HUES48 (cell line): Measurements from ENCODE around the gene LIN7B.
"Not testable (repeated sequence)": the region's sequence is repeated elsewhere in the genome, so short reads cannot be mapped to it uniquely, and the experiment has no call there.

Experiments
- H3K27ac ChIP-seq: one replicate; pipeline ENCODE4 v1.7.0; 2013; ENCODE audit warnings: low read depth, low read length, inconsistent platforms
- H3K27me3 ChIP-seq: 2 replicates; pipeline ENCODE4 v1.6.1; 2013; ENCODE audit warnings: mild to moderate bottlenecking, low read length; ENCODE audit not compliant: control insufficient read depth, insufficient read depth
- H3K36me3 ChIP-seq: 2 replicates; pipeline ENCODE4 v1.6.1; 2013; ENCODE audit warnings: low read length; ENCODE audit not compliant: control insufficient read depth, insufficient read depth
- H3K4me1 ChIP-seq: 2 replicates; pipeline ENCODE4 v1.6.1; 2013; ENCODE audit warnings: mild to moderate bottlenecking, low read length; ENCODE audit not compliant: control insufficient read depth, insufficient read depth
- H3K4me3 ChIP-seq: 2 replicates; pipeline ENCODE4 v1.5.1; 2013; ENCODE audit warnings: mild to moderate bottlenecking, low read depth, low read length
- H3K9ac ChIP-seq: 2 replicates; pipeline ENCODE4 v1.6.1; 2013; ENCODE audit warnings: mild to moderate bottlenecking, low read depth, low read length, moderate library complexity
- H3K9me3 ChIP-seq: 2 replicates; pipeline ENCODE4 v1.6.1; 2013; ENCODE audit warnings: low read length; ENCODE audit not compliant: control insufficient read depth, insufficient read depth

The LIN7B gene

DNA sequence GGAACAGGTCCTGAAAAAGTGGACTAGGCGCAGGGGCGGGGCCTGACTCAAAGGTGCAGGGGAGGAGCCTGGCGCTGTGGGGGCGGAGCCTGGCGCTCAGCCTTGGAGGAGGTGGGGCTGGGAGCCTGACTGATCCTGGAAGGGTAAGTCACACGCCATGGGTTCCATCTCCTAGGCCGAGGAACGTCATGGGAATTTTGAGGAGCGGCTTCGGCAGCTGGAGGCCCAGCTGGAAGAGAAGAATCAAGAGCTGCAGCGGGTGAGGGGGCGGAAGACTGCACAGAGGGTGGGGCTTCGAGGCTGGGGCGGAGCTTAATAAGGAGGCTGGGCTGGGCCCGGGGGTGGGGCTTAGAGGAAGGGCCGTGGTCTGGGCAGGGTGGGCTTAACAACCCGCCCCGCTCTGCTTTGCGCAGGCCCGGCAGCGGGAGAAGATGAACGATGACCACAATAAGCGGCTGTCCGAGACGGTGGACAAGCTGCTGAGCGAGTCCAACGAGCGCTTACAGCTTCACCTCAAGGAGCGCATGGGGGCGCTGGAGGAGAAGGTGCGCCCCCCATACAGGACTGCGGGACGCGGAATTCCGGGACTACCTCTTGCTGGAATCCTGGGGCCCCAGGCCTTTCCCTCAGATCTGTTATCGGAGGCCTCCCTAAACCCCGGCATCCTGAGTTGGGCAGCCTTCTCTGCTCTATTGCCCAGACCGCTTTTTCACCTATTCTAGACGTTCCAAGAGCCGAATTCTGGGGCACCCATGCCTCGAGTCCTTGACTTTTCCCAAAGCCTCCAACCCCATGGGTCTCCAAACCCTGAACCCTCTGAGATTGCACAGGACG lies 19.7 kb downstream of the LIN7B start:
- Histone ChIP-seq H3K4me3 (peak overlapping the region; percentile 44), H3K4me1 (peaks cover 5% of the 10 kb centered on the region; the same call in 1 of the 2 replicates), H3K9me3 (no peaks in the 10 kb centered on the region), H3K27ac (no peak overlapping the region), H3K36me3 (peaks cover 18% of the 10 kb centered on the region), H3K27me3 (no peaks in the 10 kb centered on the region), H3K9ac (no peak overlapping the region)

GRCh38 chr19:49135686-49136085 lies 21.5 kb downstream of the LIN7B start:
- peaks cover 9% of the 10 kb centered on the region for H3K4me1 ChIP-seq

DNA sequence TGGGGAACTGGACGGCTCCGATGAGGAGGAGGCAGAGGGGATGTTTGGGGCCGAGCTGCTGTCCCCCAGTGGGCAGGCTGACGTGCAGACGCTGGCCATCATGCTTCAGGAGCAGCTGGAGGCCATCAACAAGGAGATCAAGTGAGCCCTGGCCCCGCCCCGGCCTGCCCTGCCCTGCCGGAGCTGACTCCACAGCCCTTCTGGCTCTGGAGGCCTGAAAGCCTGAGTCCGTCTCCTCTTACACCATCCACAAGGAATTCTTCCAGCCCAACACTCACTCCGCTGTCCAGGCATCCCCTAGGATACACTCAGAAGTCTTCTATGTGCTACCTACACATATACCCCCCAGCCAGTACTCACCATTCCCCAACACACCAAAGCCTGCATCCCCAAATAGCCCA lies 22.6 kb downstream of the LIN7B start:
- H3K36me3 ChIP-seq = peaks cover 18% of the 10 kb centered on the region
- no peak overlapping the region for H3K4me3 ChIP-seq
- H3K9ac ChIP-seq = no peak overlapping the region
- H3K9me3 ChIP-seq = no peaks in the 10 kb centered on the region
- no peaks in the 10 kb centered on the region for H3K27me3 ChIP-seq
- peaks cover 9% of the 10 kb centered on the region for H3K4me1 ChIP-seq
- no peak overlapping the region for H3K27ac ChIP-seq

More at GRCh38 chr19:49135686-49136085, 21.5 kb downstream of the LIN7B start:
- Histone ChIP-seq H3K4me3 (no peak overlapping the region), H3K27me3 (no peaks in the 10 kb centered on the region), H3K27ac (no peak overlapping the region), H3K9me3 (no peaks in the 10 kb centered on the region), H3K9ac (no peak overlapping the region), H3K36me3 (peaks cover 18% of the 10 kb centered on the region)

- no peak overlapping the region for H3K27ac ChIP-seq
- no peak overlapping the region for H3K9ac ChIP-seq
- H3K4me1 ChIP-seq = peaks cover 6% of the 10 kb centered on the region
- no peaks in the 10 kb centered on the region for H3K9me3 ChIP-seq
- no peak overlapping the region for H3K4me3 ChIP-seq
- H3K36me3 ChIP-seq = peaks cover 7% of the 10 kb centered on the region
- H3K27me3 ChIP-seq = no peaks in the 10 kb centered on the region
Observed at GRCh38 chr19:49140951-49141350, 26.8 kb downstream of the LIN7B start.

DNA sequence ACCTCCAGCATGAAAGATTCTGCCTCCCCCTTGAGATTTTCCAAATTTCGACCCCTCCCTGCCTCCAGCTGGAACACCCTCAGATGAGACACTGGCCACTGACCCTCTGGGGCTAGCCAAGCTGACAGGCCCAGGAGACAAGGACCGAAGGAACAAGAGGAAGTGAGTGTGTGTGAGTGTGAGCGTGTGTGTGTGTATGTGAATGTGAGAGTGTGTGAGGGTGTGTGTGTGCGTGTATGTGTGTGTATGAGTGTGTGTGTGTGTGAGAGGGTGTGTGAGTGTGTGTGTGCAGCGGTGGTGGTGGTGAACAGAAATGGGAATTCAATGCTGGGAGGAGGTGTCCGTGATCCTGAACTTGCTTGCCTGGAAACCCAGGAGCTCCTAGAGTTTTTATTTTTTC lies 27.2 kb downstream of the LIN7B start:
- peaks cover 6% of the 10 kb centered on the region for H3K4me1 ChIP-seq
- H3K27me3 ChIP-seq = no peaks in the 10 kb centered on the region
- H3K27ac ChIP-seq = no peak overlapping the region
- H3K9me3 ChIP-seq = no peaks in the 10 kb centered on the region
- H3K36me3 ChIP-seq = peaks cover 6% of the 10 kb centered on the region
- no peak overlapping the region for H3K4me3 ChIP-seq
- no peak overlapping the region for H3K9ac ChIP-seq

DNA sequence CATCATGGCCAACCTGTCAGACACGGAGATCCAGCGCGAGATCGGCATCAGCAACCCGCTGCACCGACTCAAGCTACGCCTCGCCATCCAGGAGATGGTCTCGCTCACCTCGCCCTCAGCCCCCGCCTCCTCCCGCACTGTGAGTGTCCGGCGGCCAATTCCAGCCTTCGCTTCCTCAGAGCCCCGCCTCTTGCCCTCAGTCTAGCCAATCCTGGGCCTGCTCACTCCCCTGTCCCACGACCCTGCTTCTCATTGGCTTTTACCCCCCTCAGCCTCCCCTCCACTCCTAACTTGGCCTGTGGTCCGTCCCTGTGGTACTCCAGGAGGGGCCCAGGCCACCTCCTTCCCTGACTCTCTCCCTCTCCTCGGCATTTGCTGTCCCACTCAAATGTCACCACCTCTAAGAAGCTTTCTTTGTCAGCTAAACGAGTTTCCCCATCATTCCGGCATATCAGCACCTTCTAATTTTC lies 28.7 kb downstream of the LIN7B start:
- Histone ChIP-seq H3K27me3 (no peaks in the 10 kb centered on the region), H3K4me3 (peak overlapping the region; percentile 73), H3K27ac (no peak overlapping the region), H3K9ac (no peak overlapping the region), H3K4me1 (peaks cover 9% of the 10 kb centered on the region), H3K36me3 (no peaks in the 10 kb centered on the region; the same call in 1 of the 2 replicates), H3K9me3 (no peaks in the 10 kb centered on the region)

- no peaks in the 10 kb centered on the region for H3K27me3 ChIP-seq
- no peaks in the 10 kb centered on the region for H3K9me3 ChIP-seq
- H3K27ac ChIP-seq = peak overlapping the region; percentile 46
- H3K4me3 ChIP-seq = peak overlapping the region; percentile 57
- peaks cover 11% of the 10 kb centered on the region for H3K4me1 ChIP-seq
- no peaks in the 10 kb centered on the region; the same call in 1 of the 2 replicates for H3K36me3 ChIP-seq
- no peak overlapping the region for H3K9ac ChIP-seq
Observed at GRCh38 chr19:49145573-49146407, 31.6 kb downstream of the LIN7B start.

DNA sequence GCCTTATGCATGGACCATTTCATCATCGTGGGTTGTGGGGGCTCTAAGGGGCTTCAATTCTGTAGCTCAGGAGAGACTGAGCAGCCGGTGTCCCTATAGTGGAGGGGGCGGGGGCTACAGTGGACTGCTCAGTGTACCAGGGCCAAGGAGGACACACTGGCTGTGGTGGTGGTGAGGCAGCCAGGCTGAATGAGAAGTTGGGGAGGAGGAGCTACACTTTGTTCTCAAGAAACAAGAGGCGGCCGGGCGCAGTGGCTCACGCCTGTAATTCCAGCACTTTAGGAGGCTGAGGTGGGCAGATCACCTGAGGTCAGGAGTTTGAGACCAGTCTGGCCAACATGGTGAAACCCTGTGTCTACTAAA lies 32.2 kb downstream of the LIN7B start:
- peak overlapping the region; percentile 57 for H3K4me3 ChIP-seq
- H3K4me1 ChIP-seq = peaks cover 15% of the 10 kb centered on the region
- peak overlapping the region; percentile 46 for H3K27ac ChIP-seq
- not testable (repeated sequence) for H3K9ac ChIP-seq, H3K27me3 ChIP-seq, H3K9me3 ChIP-seq, H3K36me3 ChIP-seq

DNA sequence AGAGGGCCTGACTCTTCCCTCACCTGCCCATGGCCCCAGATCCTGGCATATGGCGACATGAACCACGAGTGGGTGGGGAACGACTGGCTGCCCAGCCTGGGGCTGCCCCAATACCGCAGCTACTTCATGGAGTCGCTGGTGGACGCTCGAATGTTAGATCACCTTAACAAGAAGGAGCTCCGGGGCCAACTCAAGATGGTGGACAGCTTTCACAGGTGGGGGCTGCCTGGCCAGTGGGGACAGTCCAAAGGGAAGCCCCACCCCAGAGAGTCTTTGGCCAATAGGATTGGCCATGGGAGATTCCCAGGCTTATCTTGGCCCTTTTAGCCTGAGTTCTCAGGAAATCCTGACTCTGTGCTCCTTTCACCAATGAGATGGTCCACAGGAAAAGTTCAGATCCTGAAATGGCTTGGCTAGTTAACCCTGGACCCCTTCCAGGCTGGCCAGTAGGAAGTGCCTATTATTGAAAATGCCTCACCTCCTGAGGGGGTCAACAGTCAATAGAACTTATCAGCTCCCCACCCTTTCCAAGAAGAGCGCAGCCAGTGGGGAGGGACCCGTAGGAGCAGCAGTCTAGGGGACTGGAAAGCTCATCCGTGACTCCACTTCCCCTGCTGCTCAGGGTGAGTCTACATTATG lies 34.0 kb downstream of the LIN7B start:
- no peak overlapping the region for H3K9ac ChIP-seq

DNA sequence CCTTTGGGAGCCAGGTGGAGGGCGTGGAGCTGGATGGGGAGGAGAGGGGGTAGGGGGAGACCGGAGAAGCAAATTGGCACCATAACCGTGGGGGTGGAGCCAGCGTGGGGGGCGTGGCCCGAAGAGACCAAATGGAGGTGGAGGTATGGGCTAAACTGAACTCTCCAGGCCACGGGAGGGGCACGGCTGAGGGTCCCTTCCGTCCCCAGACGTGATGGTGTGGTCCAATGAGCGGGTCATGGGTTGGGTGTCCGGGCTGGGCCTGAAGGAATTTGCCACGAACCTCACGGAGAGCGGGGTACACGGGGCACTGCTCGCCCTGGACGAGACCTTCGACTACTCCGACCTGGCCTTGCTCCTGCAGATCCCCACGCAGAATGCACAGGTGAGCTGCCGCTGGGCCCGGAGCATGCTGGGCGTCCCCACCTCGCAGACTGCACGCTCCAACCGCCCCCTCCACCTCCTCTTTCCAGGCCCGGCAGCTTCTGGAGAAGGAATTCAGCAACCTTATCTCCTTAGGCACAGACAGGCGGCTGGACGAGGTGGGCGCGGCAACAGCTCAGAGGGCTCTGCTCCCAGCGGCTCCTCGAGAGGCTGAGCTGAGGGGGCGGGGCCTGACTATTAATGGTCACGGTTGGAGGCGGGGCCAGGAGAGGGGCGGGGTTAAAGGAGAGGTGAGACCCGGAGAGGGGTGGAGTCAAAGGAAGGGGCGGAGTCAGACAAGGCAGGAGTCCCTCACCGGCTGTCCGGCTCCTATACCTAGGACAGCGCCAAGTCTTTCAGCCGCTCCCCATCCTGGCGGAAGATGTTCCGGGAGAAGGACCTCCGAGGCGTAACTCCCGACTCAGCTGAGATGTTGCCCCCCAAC lies 34.8 kb downstream of the LIN7B start:
- H3K4me1 ChIP-seq = peaks cover 14% of the 10 kb centered on the region
- peak overlapping the region; percentile 95 for H3K4me3 ChIP-seq

More for the DNA sequence above, 34.0 kb downstream of the LIN7B start:
- Histone ChIP-seq H3K4me3 (peak overlapping the region; percentile 95), H3K4me1 (peaks cover 14% of the 10 kb centered on the region), H3K9me3 (no peaks in the 10 kb centered on the region), H3K27ac (no peak overlapping the region), H3K36me3 (no peaks in the 10 kb centered on the region; the same call in 1 of the 2 replicates), H3K27me3 (peaks cover 5% of the 10 kb centered on the region; the same call in 1 of the 2 replicates)

More for the DNA sequence above, 34.8 kb downstream of the LIN7B start:
- Histone ChIP-seq H3K9me3 (no peaks in the 10 kb centered on the region), H3K27ac (peak overlapping the region; percentile 87), H3K27me3 (peaks cover 13% of the 10 kb centered on the region), H3K36me3 (no peaks in the 10 kb centered on the region; the same call in 1 of the 2 replicates), H3K9ac (peak overlapping the region; percentile 33; the same call in 1 of the 2 replicates)
